ENCODE measurements around the gene LHFPL2.

GRCh38 chr5:78613151-78613533 lies 35.4 kb downstream of the LHFPL2 start:
- TF ChIP-seq CTCF (IDR thresholded peaks at IDR 0.05) (no peak), POLR2A (IDR thresholded peaks at IDR 0.05) (no peak)

All from testis (tissue), 2 donors.